Activated T-cell treated with anti-CD3 and anti-CD28 coated beads, Interleukin-2, amount 50 U/mL, for 4 hours (primary cell): ENCODE data around the gene SELENOT. TPM values are rescaled to one million over a fixed set of nuclear protein-coding genes. Genes with fewer than 3 reads are reported as not detected.
"Not testable (repeated sequence)": the region's sequence is repeated elsewhere in the genome, so short reads cannot be mapped to it uniquely, and the experiment has no call there.

Experiments used
- ATAC-seq, 2 donors: fragments of 200-7000 bp; cut with Tn5 transposase; one replicate each; pipeline ENCODE4 v1.10.0; 2021
- DNase-seq: peaks from one replicate; pipeline ENCODE4 v3.0.0-alpha.2; 2020
- H3K27me3 Mint-ChIP-seq: one replicate; pipeline ENCODE4 v1.8.0; 2021; ENCODE audit warnings: low read depth, mixed read lengths
- H3K36me3 Mint-ChIP-seq: one replicate; pipeline ENCODE4 v1.8.0; 2022; ENCODE audit warnings: mixed read lengths; ENCODE audit not compliant: insufficient read depth
- H3K4me1 Mint-ChIP-seq: one replicate; pipeline ENCODE4 v1.8.0; 2021; ENCODE audit warnings: low read depth, mixed read lengths
- H3K4me3 Mint-ChIP-seq: one replicate; pipeline ENCODE4 v1.8.0; 2021; ENCODE audit warnings: mild to moderate bottlenecking, moderate library complexity, mixed read lengths
- H3K9me3 Mint-ChIP-seq: one replicate; pipeline ENCODE4 v1.8.0; 2021; ENCODE audit warnings: mixed read lengths
- total RNA-seq, 3 donors: library from RNA; stranded (reverse); gene quantifications; one replicate each; pipeline ENCODE4 v1.2.1, GENCODE V29; 2021

The SELENOT gene
- total RNA-seq, 3 donors from 2014 or later = 158 to 164 (median 162) TPM

DNA sequence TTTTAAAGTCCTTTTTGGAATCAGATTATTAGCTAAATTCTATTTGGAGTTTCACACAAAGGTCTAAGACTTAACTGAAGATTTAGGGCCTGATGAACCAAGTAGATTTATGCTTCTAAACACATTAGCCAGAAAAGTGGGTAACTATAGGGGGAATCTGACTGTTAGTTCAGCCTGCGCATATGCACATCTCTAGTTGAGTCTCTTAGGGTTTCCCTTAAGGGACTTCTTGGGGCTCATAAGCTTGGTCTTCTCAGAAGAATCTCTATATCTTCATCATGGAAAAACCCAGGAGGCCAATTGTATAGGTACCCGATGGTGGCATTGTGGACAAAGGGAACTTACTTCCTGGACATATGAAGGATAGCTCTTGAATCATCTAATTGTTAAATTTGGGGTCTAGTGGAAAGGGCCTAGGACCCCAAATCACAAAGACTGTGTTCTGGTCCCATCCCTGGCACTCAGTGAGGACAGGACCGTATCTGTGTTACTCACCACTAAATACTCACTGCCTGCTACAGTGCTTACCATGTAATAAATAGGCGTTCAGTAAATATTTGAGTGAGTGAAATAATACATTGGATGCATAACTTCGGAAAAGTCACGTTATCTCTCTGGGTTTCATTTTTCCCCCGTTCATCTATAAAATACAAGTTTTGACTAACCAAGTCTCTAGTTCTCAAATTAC, 17.0 kb downstream of the SELENOT start:
- Mint-ChIP-seq H3K36me3 (peaks cover 31% of the 10 kb centered on the region), H3K9me3 (no peaks in the 10 kb centered on the region), H3K4me3 (no peak overlapping the region), H3K27me3 (no peaks in the 10 kb centered on the region), H3K4me1 (peaks cover 44% of the 10 kb centered on the region)
- no peak for DNase-seq
- ATAC-seq = no peak

DNA sequence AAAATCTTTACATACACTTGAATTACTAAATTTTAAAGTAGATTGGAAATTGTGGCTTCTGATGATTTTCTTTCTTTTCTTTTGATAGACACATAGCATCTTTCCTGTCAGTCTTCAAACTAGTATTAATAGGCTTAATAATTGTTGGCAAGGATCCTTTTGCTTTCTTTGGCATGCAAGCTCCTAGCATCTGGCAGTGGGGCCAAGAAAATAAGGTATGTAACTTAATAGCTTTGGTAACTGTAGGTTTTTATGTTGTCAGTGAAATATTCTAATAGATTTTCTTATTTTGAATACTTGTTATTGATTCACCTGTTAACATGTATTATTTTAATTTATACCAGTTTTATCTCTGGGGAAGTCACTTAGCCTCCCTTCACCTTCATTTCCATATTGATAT, 19.8 kb downstream of the SELENOT start:
- not testable (repeated sequence) for H3K4me3 Mint-ChIP-seq, H3K9me3 Mint-ChIP-seq, ATAC-seq, DNase-seq, H3K27me3 Mint-ChIP-seq
- Mint-ChIP-seq H3K4me1 (peaks cover 38% of the 10 kb centered on the region), H3K36me3 (peaks cover 46% of the 10 kb centered on the region)

DNA sequence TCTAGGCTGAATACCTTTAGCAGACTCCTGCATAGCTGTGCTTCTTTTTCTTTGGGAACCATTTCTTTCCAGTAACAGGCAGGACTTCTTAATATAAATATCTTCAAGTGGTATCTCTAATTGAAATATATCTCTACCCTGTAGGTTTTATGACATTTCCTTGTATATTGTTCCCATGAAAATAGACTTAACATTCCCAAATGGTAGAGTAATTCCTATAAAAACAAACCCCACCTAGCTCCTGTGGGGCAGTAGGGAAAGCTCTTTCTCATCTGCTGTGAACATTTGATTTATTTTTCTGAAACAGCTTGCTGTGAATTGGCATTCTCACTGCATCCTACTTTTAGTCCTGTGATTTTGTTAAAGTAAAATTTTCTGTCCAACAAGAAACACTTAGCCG, 20.8 kb downstream of the SELENOT start:
- Mint-ChIP-seq H3K4me1 (peaks cover 33% of the 10 kb centered on the region), H3K36me3 (peaks cover 40% of the 10 kb centered on the region), H3K9me3 (no peaks in the 10 kb centered on the region), H3K4me3 (no peak overlapping the region), H3K27me3 (no peaks in the 10 kb centered on the region)
- no peak for ATAC-seq
- no peak for DNase-seq

DNA sequence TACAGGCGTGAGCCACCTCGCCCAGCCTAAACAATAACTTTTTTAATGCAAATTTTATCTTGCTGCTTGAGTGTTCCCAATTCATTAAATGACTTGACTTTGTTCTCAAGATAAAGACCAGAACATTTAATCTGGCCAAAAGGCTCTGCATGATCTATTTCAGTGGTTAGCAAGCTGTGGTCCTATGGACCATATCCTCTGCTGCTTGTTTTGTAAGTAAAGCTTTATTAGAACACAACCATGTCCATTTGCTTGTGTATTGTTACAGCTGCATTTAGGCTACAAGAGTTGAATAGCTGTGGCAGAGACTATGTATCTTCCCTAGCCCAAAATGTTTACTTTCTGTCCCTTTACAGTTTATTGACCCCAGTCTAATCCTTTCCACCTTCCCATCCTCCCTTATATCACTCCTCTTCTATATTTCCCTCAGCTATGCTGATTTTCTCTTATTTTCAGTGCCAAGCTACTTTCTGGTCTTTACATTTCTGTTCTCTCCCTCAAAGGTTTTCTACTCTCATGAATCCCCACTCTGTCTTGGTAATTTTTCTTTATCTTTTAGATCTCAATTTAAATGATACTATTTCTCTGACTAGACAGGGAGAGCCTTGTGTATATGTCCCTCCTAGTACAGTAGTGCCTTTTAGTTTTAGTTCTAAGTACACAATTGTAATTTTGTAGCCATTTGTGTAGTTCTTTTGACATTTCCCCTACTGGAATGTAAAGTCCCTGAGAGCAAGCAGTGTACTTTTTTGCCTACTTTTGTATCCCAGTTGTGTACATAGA, 23.2 kb downstream of the SELENOT start:
- H3K27me3 Mint-ChIP-seq = no peaks in the 10 kb centered on the region
- no peak for ATAC-seq
- no peaks in the 10 kb centered on the region for H3K9me3 Mint-ChIP-seq
- peaks cover 15% of the 10 kb centered on the region for H3K4me1 Mint-ChIP-seq
- no peak for DNase-seq
- peaks cover 47% of the 10 kb centered on the region for H3K36me3 Mint-ChIP-seq
- H3K4me3 Mint-ChIP-seq = no peak overlapping the region

DNA sequence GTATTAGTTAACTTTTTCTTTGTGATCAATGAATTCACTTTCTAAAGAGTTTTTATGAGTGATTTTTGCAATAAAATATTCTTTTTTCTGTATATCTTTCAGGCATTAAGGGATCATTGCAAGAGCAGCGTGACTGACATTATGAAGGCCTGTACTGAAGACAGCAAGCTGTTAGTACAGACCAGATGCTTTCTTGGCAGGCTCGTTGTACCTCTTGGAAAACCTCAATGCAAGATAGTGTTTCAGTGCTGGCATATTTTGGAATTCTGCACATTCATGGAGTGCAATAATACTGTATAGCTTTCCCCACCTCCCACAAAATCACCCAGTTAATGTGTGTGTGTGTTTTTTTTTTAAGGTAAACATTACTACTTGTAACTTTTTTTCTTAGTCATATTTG, 24.4 kb downstream of the SELENOT start:
- no peak overlapping the region for H3K4me3 Mint-ChIP-seq
- ATAC-seq (no peak), DNase-seq (no peak)
- no peaks in the 10 kb centered on the region for H3K9me3 Mint-ChIP-seq
- peaks cover 45% of the 10 kb centered on the region for H3K36me3 Mint-ChIP-seq
- H3K27me3 Mint-ChIP-seq = no peaks in the 10 kb centered on the region
- peaks cover 6% of the 10 kb centered on the region for H3K4me1 Mint-ChIP-seq

DNA sequence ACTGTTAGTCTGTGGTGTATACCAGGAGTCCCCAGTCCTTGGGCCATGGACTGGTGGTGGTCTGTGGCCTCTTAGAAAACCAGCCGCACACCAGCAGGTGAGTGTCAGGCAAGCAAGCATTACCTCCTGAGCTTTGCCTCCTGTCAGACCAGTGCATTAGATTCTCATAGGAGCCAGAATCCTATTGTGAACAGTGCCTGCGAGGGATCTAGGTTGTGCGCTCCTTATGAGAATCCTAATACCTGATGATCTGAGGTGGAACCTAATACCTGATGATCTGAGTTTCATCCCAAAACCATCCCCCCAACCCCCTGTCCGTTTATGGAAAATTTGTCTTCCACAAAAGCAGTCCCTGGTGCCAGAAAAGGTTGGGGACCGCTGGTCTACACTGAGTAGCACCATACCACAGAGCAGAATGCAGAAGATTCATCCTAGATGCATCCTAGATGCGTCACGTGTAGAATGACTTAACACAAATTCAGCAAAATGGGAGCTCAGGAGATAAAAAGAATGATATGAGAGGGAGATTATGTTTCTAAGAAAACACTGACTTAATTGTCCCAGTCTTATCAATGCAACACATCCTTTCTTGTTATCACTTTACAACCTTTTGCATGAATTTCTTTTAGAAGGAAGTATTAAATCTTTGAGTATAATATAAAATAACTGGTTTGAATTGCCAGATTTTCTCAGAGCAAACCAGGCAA, 28.5 kb downstream of the SELENOT start:
- Mint-ChIP-seq H3K9me3 (no peaks in the 10 kb centered on the region), H3K27me3 (no peaks in the 10 kb centered on the region), H3K4me1 (peaks cover 29% of the 10 kb centered on the region), H3K36me3 (peaks cover 23% of the 10 kb centered on the region), H3K4me3 (no peak overlapping the region)
- no peak for DNase-seq
- no peak for ATAC-seq

DNA sequence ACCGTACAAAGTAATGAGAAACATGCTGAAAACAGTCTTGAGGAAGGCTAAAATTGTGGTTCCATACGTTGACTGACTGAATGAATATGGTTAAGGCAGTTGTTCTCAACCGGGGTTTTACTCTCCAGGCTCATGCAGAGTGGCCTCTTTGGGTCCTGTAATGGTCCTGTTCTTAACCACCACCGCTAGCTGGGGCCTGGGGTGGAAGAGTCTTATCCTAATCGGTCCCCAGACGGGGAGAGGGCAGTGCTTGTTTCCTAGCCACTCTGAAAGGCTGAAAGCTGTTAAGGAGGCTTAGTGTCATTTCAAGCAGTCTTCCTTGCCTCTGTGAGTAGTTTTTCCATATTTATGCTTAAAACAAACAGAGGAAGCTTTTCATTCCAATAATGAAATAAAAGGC, 32.0 kb downstream of the SELENOT start:
- peaks cover 3% of the 10 kb centered on the region for H3K36me3 Mint-ChIP-seq
- peaks cover 33% of the 10 kb centered on the region for H3K4me1 Mint-ChIP-seq
- no peak for DNase-seq
- H3K4me3 Mint-ChIP-seq = peak overlapping the region; percentile 0
- H3K9me3 Mint-ChIP-seq = no peaks in the 10 kb centered on the region
- peak in 1 of 2 donors; percentile 48 for ATAC-seq
- H3K27me3 Mint-ChIP-seq = no peaks in the 10 kb centered on the region

DNA sequence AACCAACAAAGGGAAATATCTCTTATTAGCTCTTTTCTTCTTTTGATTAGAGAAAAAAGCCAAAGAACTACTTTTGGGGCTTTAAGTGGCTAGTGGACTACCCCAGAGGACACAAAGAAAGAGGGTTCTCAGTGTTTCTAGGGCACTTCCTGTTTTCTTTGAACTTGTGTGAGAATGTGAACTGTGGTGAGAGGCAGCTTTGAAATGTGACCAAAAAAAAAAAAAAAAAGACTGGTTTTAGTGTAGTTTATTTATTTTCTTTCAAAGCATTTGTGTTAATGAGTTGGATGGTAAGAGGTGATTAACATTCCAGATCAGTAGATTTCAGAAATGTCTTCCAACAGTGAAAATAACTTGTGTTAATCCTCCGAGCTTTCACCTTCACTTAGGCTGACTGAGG, 32.4 kb downstream of the SELENOT start:
- no peak for DNase-seq
- H3K27me3 Mint-ChIP-seq = no peaks in the 10 kb centered on the region
- peaks cover 1% of the 10 kb centered on the region for H3K36me3 Mint-ChIP-seq

DNA sequence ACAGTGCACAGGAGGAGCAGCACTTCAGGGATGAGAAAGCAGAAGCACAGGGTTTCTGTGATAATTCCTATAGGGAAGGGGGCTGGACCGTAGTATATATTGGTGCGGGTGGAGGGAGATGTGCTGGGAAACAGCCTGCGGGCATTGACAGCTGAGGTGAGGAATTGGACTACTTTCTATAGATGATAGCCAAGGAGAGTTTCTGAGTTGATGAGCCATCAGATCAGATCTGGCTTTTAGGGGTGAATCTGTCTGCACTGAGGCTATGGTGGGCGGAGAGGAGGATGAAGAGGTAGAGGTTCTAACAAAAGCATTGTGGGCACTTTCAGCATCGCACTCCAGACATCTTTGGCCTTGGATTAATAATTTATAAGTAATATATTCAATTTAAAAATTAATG, 33.1 kb downstream of the SELENOT start:
- Mint-ChIP-seq H3K4me3 (no peak overlapping the region), H3K9me3 (no peaks in the 10 kb centered on the region), H3K27me3 (no peaks in the 10 kb centered on the region), H3K4me1 (peaks cover 33% of the 10 kb centered on the region), H3K36me3 (no peaks in the 10 kb centered on the region)
- ATAC-seq = no peak
- no peak for DNase-seq

More for the DNA sequence above, 32.4 kb downstream of the SELENOT start:
- peak overlapping the region; percentile 0 for H3K4me3 Mint-ChIP-seq
- peaks cover 33% of the 10 kb centered on the region for H3K4me1 Mint-ChIP-seq
- H3K9me3 Mint-ChIP-seq = no peaks in the 10 kb centered on the region
- ATAC-seq = peak; percentile 40 to 52

DNA sequence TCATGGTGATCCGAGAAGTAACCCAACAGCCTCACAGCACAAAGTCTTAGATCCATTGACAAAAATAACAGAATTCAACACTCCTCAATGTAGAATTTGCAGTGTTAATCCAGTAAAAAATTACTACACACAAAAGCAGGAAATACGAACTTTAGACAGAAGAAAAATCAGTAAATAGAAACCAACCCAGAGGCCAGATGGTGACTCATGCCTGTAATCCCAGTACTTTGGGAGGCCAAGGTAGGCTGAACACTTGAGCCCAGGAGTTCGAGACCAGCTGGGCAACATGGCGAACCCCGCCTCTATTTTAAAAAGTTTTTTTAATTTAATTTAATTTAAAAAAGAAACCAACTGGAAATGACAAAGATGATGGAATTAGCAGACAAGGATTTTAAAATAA, 36.1 kb downstream of the SELENOT start:
- no peaks in the 10 kb centered on the region for H3K9me3 Mint-ChIP-seq
- DNase-seq (no peak), ATAC-seq (no peak)
- H3K27me3 Mint-ChIP-seq = peaks cover 10% of the 10 kb centered on the region
- peaks cover 28% of the 10 kb centered on the region for H3K4me1 Mint-ChIP-seq
- no peaks in the 10 kb centered on the region for H3K36me3 Mint-ChIP-seq
- H3K4me3 Mint-ChIP-seq = no peak overlapping the region

DNA sequence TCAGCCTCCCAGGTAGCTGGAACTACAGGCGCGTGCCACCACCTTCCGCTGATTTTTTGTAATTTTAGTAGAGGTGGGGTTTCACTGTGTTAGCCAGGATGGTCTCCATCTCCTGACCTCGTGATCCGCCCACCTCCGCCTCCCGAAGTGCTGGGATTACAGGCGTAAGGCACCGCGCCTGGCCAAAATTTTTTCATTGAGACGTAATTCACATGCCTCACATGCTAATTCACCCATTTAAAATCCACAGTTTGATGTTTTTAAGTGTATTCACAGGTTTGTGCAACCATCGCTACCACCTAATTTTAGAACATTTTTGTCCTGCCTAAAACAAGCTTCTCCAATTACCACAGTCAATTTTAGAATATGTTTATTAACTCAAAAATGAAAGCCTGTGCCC, 37.1 kb downstream of the SELENOT start:
- Mint-ChIP-seq H3K4me3 (no peak overlapping the region), H3K27me3 (peaks cover 10% of the 10 kb centered on the region), H3K4me1 (peaks cover 18% of the 10 kb centered on the region), H3K36me3 (no peaks in the 10 kb centered on the region), H3K9me3 (no peaks in the 10 kb centered on the region)
- DNase-seq (no peak), ATAC-seq (no peak)

DNA sequence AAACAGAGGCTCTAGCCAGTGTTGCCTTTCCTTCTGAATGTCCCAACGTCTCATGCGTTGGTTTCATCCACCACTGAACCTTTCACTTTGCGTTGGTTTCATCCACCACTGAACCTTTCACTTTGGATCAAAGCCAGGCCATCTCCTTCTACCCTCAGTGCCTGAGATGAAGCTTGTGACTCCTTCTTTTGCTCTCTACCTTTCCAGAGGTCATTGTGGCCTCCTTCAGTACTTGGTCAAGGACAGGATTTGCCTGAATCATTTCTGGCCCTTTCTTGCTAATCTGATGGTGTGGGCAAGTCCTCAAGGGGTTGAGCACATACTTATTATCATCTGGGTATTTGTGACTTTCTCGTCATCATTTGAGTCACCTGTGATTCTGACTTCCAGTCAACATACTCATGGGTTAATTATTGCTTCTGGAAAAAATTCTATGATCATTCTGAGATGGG, 50.0 kb downstream of the SELENOT start:
- H3K27me3 Mint-ChIP-seq = peaks cover 4% of the 10 kb centered on the region
- ATAC-seq (no peak), DNase-seq (no peak)
- H3K9me3 Mint-ChIP-seq = no peaks in the 10 kb centered on the region
- H3K4me3 Mint-ChIP-seq = no peak overlapping the region
- peaks cover 3% of the 10 kb centered on the region for H3K4me1 Mint-ChIP-seq
- no peaks in the 10 kb centered on the region for H3K36me3 Mint-ChIP-seq

DNA sequence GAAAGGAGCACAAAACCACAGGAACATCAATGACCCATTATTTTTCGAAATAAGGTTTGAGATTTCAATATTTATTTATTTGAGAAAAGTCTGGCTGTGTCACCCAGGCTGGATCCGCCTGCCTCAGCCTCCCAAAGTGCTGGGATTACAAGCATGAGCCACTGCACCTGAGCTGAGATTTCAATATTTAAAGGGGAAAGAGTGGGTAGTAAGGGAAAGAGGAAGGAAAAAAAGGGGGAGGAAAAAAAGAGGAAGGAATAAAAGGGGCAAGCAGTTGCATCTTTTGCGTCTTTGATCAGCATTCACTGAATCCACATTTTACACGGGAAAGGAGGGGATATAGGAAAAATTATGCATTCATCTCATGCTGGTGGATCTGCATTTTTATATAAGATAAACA, 53.2 kb downstream of the SELENOT start:
- DNase-seq = no peak
- Mint-ChIP-seq H3K36me3 (no peaks in the 10 kb centered on the region), H3K4me3 (no peak overlapping the region), H3K4me1 (peaks cover 3% of the 10 kb centered on the region), H3K27me3 (peaks cover 4% of the 10 kb centered on the region), H3K9me3 (no peaks in the 10 kb centered on the region)
- ATAC-seq = no peak

DNA sequence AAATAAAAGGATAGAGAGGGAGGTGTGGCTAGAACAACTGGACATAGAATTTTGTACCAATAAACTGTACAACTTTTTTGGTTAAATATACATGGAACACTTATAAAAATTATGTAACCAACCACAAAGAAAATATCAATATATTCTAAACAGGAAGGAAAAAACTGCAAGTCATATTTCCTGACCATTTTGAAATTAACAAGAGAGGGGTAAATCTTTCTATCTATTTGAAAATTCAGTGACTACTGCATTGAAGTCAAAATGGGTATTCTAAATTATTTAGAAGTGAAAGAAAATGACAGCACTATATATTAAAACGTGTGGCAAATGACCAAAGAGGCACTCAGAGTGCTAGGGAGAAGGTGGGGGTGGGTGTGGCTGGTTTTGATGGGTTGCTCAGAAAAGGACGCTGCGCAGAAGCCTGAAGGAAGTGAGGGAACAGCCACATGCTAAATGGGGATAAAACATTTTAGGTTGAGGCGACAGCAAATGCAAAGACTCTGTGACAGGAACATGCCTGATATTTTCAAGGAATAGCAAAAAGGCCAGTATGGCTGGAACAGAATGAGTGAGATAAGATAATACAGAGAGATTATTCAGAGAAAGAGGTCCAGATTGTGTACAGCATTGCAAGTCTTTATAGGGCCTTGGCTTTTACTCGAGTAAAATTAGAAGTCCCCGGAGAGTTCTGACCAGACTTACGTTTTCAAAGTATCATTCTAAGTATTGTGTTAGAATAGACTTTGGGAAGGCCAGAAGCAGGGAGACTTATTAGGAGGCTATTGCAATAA, 59.5 kb downstream of the SELENOT start:
- no peak for ATAC-seq
- Mint-ChIP-seq H3K27me3 (peaks cover 5% of the 10 kb centered on the region), H3K4me3 (no peak overlapping the region), H3K36me3 (no peaks in the 10 kb centered on the region), H3K4me1 (peaks cover 8% of the 10 kb centered on the region), H3K9me3 (no peaks in the 10 kb centered on the region)
- DNase-seq = no peak
